Measurements from ENCODE around the gene CH25H.

- TF ChIP-seq, protein P1, sequence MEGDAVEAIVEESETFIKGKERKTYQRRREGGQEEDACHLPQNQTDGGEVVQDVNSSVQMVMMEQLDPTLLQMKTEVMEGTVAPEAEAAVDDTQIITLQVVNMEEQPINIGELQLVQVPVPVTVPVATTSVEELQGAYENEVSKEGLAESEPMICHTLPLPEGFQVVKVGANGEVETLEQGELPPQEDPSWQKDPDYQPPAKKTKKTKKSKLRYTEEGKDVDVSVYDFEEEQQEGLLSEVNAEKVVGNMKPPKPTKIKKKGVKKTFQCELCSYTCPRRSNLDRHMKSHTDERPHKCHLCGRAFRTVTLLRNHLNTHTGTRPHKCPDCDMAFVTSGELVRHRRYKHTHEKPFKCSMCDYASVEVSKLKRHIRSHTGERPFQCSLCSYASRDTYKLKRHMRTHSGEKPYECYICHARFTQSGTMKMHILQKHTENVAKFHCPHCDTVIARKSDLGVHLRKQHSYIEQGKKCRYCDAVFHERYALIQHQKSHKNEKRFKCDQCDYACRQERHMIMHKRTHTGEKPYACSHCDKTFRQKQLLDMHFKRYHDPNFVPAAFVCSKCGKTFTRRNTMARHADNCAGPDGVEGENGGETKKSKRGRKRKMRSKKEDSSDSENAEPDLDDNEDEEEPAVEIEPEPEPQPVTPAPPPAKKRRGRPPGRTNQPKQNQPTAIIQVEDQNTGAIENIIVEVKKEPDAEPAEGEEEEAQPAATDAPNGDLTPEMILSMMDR (IDR thresholded peaks at IDR 0.05): no peak
- TF ChIP-seq POLR2AphosphoS5 (IDR thresholded peaks at IDR 0.05) (no peak), EP300 (IDR thresholded peaks at IDR 0.05) (no peak), POLR2A (IDR thresholded peaks at IDR 0.05) (no peak)
These were observed 46.8 kb downstream of the CH25H start for GRCh38 chr10:89160339-89160738.
